HepG2 (cell line): ENCODE measurements around the gene KIF3C. TPM values are rescaled to one million over a fixed set of nuclear protein-coding genes. Genes with fewer than 3 reads are reported as not detected.

ENCODE experiments used
- ATAC-seq: fragments of 200-7000 bp; cut with Tn5 transposase; 3 replicates; pipeline ENCODE4 v1.9.1; 2020; ENCODE audit warnings: mild to moderate bottlenecking, moderate library complexity
- BruUV-seq: library from RNA; stranded (reverse); fragments of 400-500 nt; replicated peaks from 2 replicates; lab custom pipeline; 2021; lab: Mats Ljungman, UMichigan
- CTCF ChIA-PET: fragments of 300-600 bp; formaldehyde crosslinking; extraction: SDS; loops from one replicate; lab custom pipeline; 2021; ENCODE audit warnings: low total read pairs, inconsistent platforms, low intra/inter-chr PET ratio; lab: Yijun Ruan, JAX
- POLR2A ChIA-PET: fragments of 350-600 bp; sonication (Branson Sonifier 250); formaldehyde crosslinking; loops from one replicate; lab custom pipeline; 2020; ENCODE audit warnings: antibody characterized with exemption, inconsistent platforms; lab: Yijun Ruan, JAX
- DNase-seq: peaks from one replicate; pipeline ENCODE4 v3.0.0-alpha.2; 2015; ENCODE audit warnings: low spot score
- FAIRE-seq: peaks from 3 replicates; lab custom pipeline; 2011; peaks lifted over from hg19 to GRCh38; lab: Jason Lieb, UNC
- H2AFZ ChIP-seq: one replicate; pipeline ENCODE4 v1.6.1; 2011; ENCODE audit warnings: low read length, inconsistent platforms
- H3K27ac ChIP-seq: fragments of 300-600 bp; 3 replicates; pipeline ENCODE4 v1.8.0; 2011; ENCODE audit warnings: mixed run types, mild to moderate bottlenecking, mixed read lengths, low read length, inconsistent platforms; ENCODE audit not compliant: insufficient read depth; ENCODE audit errors: extremely low read length
- H3K27me3 ChIP-seq, 2 experiments: fragments of 200-600 bp in 1 of 2; 2 replicates in 1 of 2; 3 replicates in 1 of 2; pipeline versions ENCODE4 v1.6.0 to v1.8.0; 2011; ENCODE audit warnings: low read length in 2 of 2, mild to moderate bottlenecking in 2 of 2, moderate library complexity in 2 of 2, inconsistent platforms in 1 of 2; ENCODE audit not compliant: insufficient read depth in 2 of 2, control insufficient read depth in 1 of 2
- H3K36me3 ChIP-seq, 2 experiments: fragments of 200-600 bp in 1 of 2; replicated peaks in 1 of 2; 2 replicates in 1 of 2; 3 replicates in 1 of 2; pipeline versions ENCODE4 v1.5.1 to v1.8.0; 2011; ENCODE audit warnings: low read length in 2 of 2, inconsistent platforms in 1 of 2; ENCODE audit not compliant: insufficient read depth in 2 of 2, control insufficient read depth in 1 of 2
- H3K4me1 ChIP-seq: 2 replicates; pipeline ENCODE4 v1.5.1; 2012; ENCODE audit warnings: low read length, inconsistent platforms; ENCODE audit not compliant: insufficient read depth
- H3K4me2 ChIP-seq: 2 replicates; pipeline ENCODE4 v1.6.0; 2011; ENCODE audit warnings: low read depth, low read length, inconsistent platforms
- H3K4me3 ChIP-seq, 3 experiments: fragments of 200-600 bp in 1 of 3; sonication (generic), shearing (Covaris generic) in 1 of 3; replicated peaks in 1 of 3; 2 replicates each; pipeline ENCODE4 v1.5.1; 2011 to 2016; ENCODE audit warnings: low read length in 3 of 3, inconsistent platforms in 2 of 3, low read depth in 2 of 3, mild to moderate bottlenecking in 2 of 3, control low read depth in 1 of 3, mixed read lengths in 1 of 3; ENCODE audit not compliant: insufficient read depth in 1 of 3
- H3K79me2 ChIP-seq: one replicate; pipeline ENCODE4 v1.6.1; 2011; ENCODE audit warnings: low read length, inconsistent platforms; ENCODE audit not compliant: insufficient read depth
- H3K9ac ChIP-seq: 2 replicates; pipeline ENCODE4 v1.6.0; 2011; ENCODE audit warnings: mild to moderate bottlenecking, low read depth, low read length, inconsistent platforms; ENCODE audit not compliant: insufficient read depth
- H3K9me3 ChIP-seq: 2 replicates; pipeline ENCODE4 v1.5.1; 2012; ENCODE audit warnings: mild to moderate bottlenecking, low read length
- H4K20me1 ChIP-seq: 2 replicates; pipeline ENCODE4 v1.6.0; 2011; ENCODE audit warnings: inconsistent platforms, mild to moderate bottlenecking, low read length, moderate library complexity; ENCODE audit not compliant: insufficient read depth
- ELF3 ChIP-seq: IDR thresholded peaks from 2 replicates; pipeline ENCODE4 v1.6.1; 2016; ENCODE audit warnings: missing genetic modification reagents, missing compliant biosample characterization
- MEF2D ChIP-seq: sonication (generic); formaldehyde crosslinking; IDR thresholded peaks from 2 replicates; pipeline ENCODE4 v1.5.1; 2020; ENCODE audit warnings: mild to moderate bottlenecking, missing genetic modification reagents
- NAIF1 ChIP-seq: sonication (generic); formaldehyde crosslinking; IDR thresholded peaks from 2 replicates; pipeline ENCODE4 v1.5.0; 2020; ENCODE audit warnings: mild to moderate bottlenecking, missing genetic modification reagents, borderline replicate concordance
- ZFP90 ChIP-seq: sonication (generic); formaldehyde crosslinking; IDR thresholded peaks from 2 replicates; pipeline ENCODE4 v1.8.0; 2022; ENCODE audit warnings: missing genetic modification reagents, mild to moderate bottlenecking, inconsistent platforms, borderline replicate concordance
- ZNF558 ChIP-seq: sonication (generic); formaldehyde crosslinking; IDR thresholded peaks from 2 replicates; pipeline ENCODE4 v1.9.0; 2022; ENCODE audit warnings: mild to moderate bottlenecking, missing genetic modification reagents, borderline replicate concordance
- ZSCAN25 ChIP-seq: sonication (generic); formaldehyde crosslinking; IDR thresholded peaks from 2 replicates; pipeline ENCODE4 v1.8.0; 2022; ENCODE audit warnings: mild to moderate bottlenecking, missing genetic modification reagents
- in situ Hi-C: cut with HindIII; loops from 2 replicates; pipeline ENCODE4 v1.10.0; 2017; ENCODE audit warnings: low pct_unique_long_range_greater_than_20kb; ENCODE audit not compliant: extremely low pct_ligation_motif_present
- intact Hi-C: fragments of 100-400 bp; cut with micrococcal nuclease; formaldehyde crosslinking; loops from one replicate; pipeline ENCODE4 v1.10.0; 2022; ENCODE audit not compliant: unreplicated experiment
- polyA plus RNA-seq, 8 experiments: library from polyadenylated mRNA; depleted of rRNA in 3 of 8; stranded (reverse) in 7 of 8; unstranded in 1 of 8; fragments of >200 nt; fragmentation: Illumina TruSeq in 4 of 8; extraction: Trizol in 4 of 8; gene quantifications; 2 replicates each; pipeline versions ENCODE4 v1.2.1 to v1.2.3, GENCODE V29; 2011 to 2016; ENCODE audit warnings: low read depth in 4 of 8, missing spikeins in 1 of 8, mixed read lengths in 1 of 8; ENCODE audit not compliant: insufficient read depth in 1 of 8
- total RNA-seq, 5 experiments: library from RNA; depleted of rRNA; stranded (reverse); fragments of >200 nt; fragmentation: Illumina TruSeq; extraction: Trizol; gene quantifications; 2 replicates each; pipeline ENCODE4 v1.2.3, GENCODE V29; 2016; ENCODE audit warnings: low read depth in 1 of 5
- TF ChIP-seq, protein P1 (sequence below), 2 experiments: sonication (generic) in 1 of 2; formaldehyde crosslinking in 1 of 2; IDR thresholded peaks; 2 replicates each; pipeline versions ENCODE4 v1.6.1 to v1.9.0; 2014 to 2022; ENCODE audit warnings: antibody characterized with exemption in 1 of 2, borderline replicate concordance in 1 of 2, inconsistent platforms in 1 of 2, low read depth in 1 of 2, missing genetic modification reagents in 1 of 2

KIF3C gene
- total and polyA plus RNA-seq, 2 of the 13 experiments (the other 11 are each of a cell fraction or from before 2014, with no cell fraction given), result 3.6 to 4.9 TPM

DNA sequence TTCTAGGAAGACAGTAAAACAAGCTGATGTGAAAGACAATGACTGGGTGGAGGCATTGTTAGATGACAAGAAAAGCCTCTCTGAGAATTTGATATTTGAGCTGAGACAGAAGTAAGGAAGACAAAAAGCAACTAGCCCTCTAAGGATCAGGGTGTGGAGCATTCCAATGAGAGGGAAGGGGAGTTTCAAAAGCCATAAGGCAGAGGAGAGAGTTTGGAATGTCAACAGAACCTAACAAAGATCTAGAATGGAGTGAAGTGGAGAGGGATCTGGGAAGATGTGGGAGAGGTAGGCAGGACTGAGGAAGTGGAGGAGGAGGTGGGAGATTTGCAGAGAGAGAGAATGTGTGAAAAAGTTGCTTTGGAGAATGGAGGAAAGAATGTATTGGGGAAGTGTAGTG, 86.7 kb downstream of the KIF3C start:
- Histone ChIP-seq H3K27me3 (no peaks in the 10 kb centered on the region), H3K4me2 (peak overlapping the region; percentile 13; the same call in 1 of the 2 replicates), H3K9ac (no peak overlapping the region), H3K79me2 (no peaks in the 10 kb centered on the region), H3K4me3 (no peak overlapping the region), H3K9me3 (no peaks in the 10 kb centered on the region), H3K36me3 (no peaks in the 10 kb centered on the region), H3K27ac (no peak overlapping the region), H3K4me1 (peaks cover 43% of the 10 kb centered on the region), H4K20me1 (no peaks in the 10 kb centered on the region), H2AFZ (peak overlapping the region; percentile 39)
- BruUV-seq, result no TSS peak
- in situ Hi-C loops (no loop called here), intact Hi-C loops (no loop called here)
- no peak for DNase-seq
- CTCF ChIA-PET, result no interaction called here
- POLR2A ChIA-PET, result interaction anchor here (2.4 kb wide), 1 partner anchor 17 kb away, joined by 19 read pairs; the partner anchor contains the start of gene ASXL2
- no peak for FAIRE-seq
- ATAC-seq, result no peak
- TF ChIP-seq NAIF1, result no peak
- no peak for TF ChIP-seq MEF2D
- TF ChIP-seq ZNF558 (CRISPR knock-in tag), result no peak
- TF ChIP-seq ELF3 (CRISPR knock-in tag), result no peak
- no peak for TF ChIP-seq ZSCAN25 (CRISPR knock-in tag)
- TF ChIP-seq ZFP90, result no peak
- TF ChIP-seq, protein P1, sequence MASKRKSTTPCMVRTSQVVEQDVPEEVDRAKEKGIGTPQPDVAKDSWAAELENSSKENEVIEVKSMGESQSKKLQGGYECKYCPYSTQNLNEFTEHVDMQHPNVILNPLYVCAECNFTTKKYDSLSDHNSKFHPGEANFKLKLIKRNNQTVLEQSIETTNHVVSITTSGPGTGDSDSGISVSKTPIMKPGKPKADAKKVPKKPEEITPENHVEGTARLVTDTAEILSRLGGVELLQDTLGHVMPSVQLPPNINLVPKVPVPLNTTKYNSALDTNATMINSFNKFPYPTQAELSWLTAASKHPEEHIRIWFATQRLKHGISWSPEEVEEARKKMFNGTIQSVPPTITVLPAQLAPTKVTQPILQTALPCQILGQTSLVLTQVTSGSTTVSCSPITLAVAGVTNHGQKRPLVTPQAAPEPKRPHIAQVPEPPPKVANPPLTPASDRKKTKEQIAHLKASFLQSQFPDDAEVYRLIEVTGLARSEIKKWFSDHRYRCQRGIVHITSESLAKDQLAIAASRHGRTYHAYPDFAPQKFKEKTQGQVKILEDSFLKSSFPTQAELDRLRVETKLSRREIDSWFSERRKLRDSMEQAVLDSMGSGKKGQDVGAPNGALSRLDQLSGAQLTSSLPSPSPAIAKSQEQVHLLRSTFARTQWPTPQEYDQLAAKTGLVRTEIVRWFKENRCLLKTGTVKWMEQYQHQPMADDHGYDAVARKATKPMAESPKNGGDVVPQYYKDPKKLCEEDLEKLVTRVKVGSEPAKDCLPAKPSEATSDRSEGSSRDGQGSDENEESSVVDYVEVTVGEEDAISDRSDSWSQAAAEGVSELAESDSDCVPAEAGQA (IDR thresholded peaks at IDR 0.05; ENCODE audit: low read depth), result no peak
- TF ChIP-seq, protein P1 (CRISPR knock-in tag; IDR thresholded peaks at IDR 0.05; ENCODE audit: borderline replicate concordance), result no peak
